ENCODE measurements around the gene NADK2.

GRCh38 chr5:36173426-36173825 lies 68.3 kb downstream of the NADK2 start:
- TF ChIP-seq POLR2AphosphoS5 (IDR thresholded peaks at IDR 0.05): no peak
- TF ChIP-seq CTCF (IDR thresholded peaks at IDR 0.05): no peak
